SH-SY5Y (cell line): ENCODE results near the gene LDB3.

Source experiments
- GATA2 ChIP-seq: IDR thresholded peaks from 2 replicates; pipeline ENCODE4 v1.6.1; 2011; ENCODE audit warnings: mild to moderate bottlenecking, low read depth, low read length
- GATA3 ChIP-seq: IDR thresholded peaks from 2 replicates; pipeline ENCODE4 v1.6.1; 2011; ENCODE audit warnings: low read depth, mild to moderate bottlenecking, low read length, moderate library complexity

GRCh38 chr10:86686972-86687371, 18.7 kb downstream of the LDB3 start:
- TF ChIP-seq GATA2 (no peak), GATA3 (no peak)
